Natural killer cell (primary cell): ENCODE data around the gene BCL2. TPM values are rescaled to one million over a fixed set of nuclear protein-coding genes. Genes with fewer than 3 reads are reported as not detected.

ENCODE experiments used
- ATAC-seq, 3 donors: fragments of 150-1000 bp in 2 of 3; fragments of 200-7000 bp in 1 of 3; cut with Tn5 transposase; 1 replicate in 1 of 3; 2 replicates in 2 of 3; pipeline ENCODE4 v1.10.0; 2021; ENCODE audit warnings: mild to moderate bottlenecking in 2 of 3, moderate library complexity in 2 of 3
- DNase-seq, 2 donors: peaks; one replicate each; pipeline versions ENCODE4 v3.0.0 to v3.0.0-alpha.2; 2013 to 2021; ENCODE audit warnings: mixed read lengths in 1 of 2
- H3K27ac ChIP-seq: one replicate; pipeline ENCODE4 v1.5.1; 2013; ENCODE audit warnings: mild to moderate bottlenecking, low read length
- H3K27me3 ChIP-seq: one replicate; pipeline ENCODE4 v1.6.1; 2013; ENCODE audit warnings: low read length; ENCODE audit not compliant: control insufficient read depth, insufficient read depth
- H3K36me3 ChIP-seq: one replicate; pipeline ENCODE4 v1.6.1; 2013; ENCODE audit warnings: low read length; ENCODE audit not compliant: control insufficient read depth, insufficient read depth
- H3K4me1 ChIP-seq: one replicate; pipeline ENCODE4 v1.6.1; 2013; ENCODE audit warnings: low read length; ENCODE audit not compliant: control insufficient read depth, insufficient read depth
- H3K4me3 ChIP-seq: one replicate; pipeline ENCODE4 v1.5.1; 2013; ENCODE audit warnings: low read length
- H3K9me3 ChIP-seq: one replicate; pipeline ENCODE4 v1.6.1; 2013; ENCODE audit warnings: low read length; ENCODE audit not compliant: control insufficient read depth, insufficient read depth
- H3K27ac Mint-ChIP-seq, 2 donors: one replicate each; pipeline ENCODE4 v1.8.0; 2022; ENCODE audit warnings: mild to moderate bottlenecking in 2 of 2, mixed read lengths in 2 of 2, moderate library complexity in 1 of 2
- H3K27me3 Mint-ChIP-seq, 2 donors: one replicate each; pipeline ENCODE4 v1.8.0; 2022; ENCODE audit warnings: low read depth in 2 of 2, mixed read lengths in 2 of 2
- H3K36me3 Mint-ChIP-seq: one replicate; pipeline ENCODE4 v1.8.0; 2022; ENCODE audit warnings: mixed read lengths
- H3K4me1 Mint-ChIP-seq, 2 donors: one replicate each; pipeline ENCODE4 v1.8.0; 2022; ENCODE audit warnings: mixed read lengths in 2 of 2
- H3K4me3 Mint-ChIP-seq: one replicate; pipeline ENCODE4 v1.8.0; 2022; ENCODE audit warnings: mild to moderate bottlenecking, moderate library complexity, mixed read lengths
- H3K9me3 Mint-ChIP-seq, 2 donors: one replicate each; pipeline ENCODE4 v1.8.0; 2022; ENCODE audit warnings: mixed read lengths in 2 of 2
- WGBS: methylation state at CpG from one replicate; pipeline ENCODE4 v1.1.7; 2013; ENCODE audit warnings: missing lambda C conversion rate; ENCODE audit not compliant: insufficient coverage; 5-methylcytosine and 5-hydroxymethylcytosine counted together
- intact Hi-C: fragments of 100-400 bp; cut with micrococcal nuclease; formaldehyde crosslinking; loops from one replicate; pipeline ENCODE4 v1.14.2; 2022
- total RNA-seq, 4 donors: library from RNA; stranded (reverse); fragments of 120-200 nt in 1 of 4; gene quantifications; one replicate each; pipeline versions ENCODE4 v1.2.3 to v1.2.4, GENCODE V29; 2013 to 2022
- TF ChIP-seq, protein P1 (sequence below): fragments of 200-600 bp; IDR thresholded peaks from one replicate; pipeline ENCODE4 v1.8.0; 2022; ENCODE audit warnings: antibody characterized with exemption

Gene BCL2
- total RNA-seq, 3 donors from 2014 or later (not counting 1 experiment from before 2014, with no cell fraction given): 28.2 to 64.2 (median 33.4) TPM

- Mint-ChIP-seq H3K4me1 (peaks cover 19% of the 10 kb centered on the region in 2 donors), H3K36me3 (no peaks in the 10 kb centered on the region), H3K4me3 (no peak overlapping the region), H3K27me3 (no peaks in the 10 kb centered on the region), H3K27ac (peak overlapping the region; percentile 24 to 44), H3K9me3 (no peaks in the 10 kb centered on the region)
- H3K9me3 ChIP-seq: no peaks in the 10 kb centered on the region
- 84% methylated on average over 4 of the region's 4 CpGs for WGBS
- H3K27me3 ChIP-seq: no peaks in the 10 kb centered on the region
- H3K27ac ChIP-seq: no peak overlapping the region
- H3K36me3 ChIP-seq: no peaks in the 10 kb centered on the region
- no peak for DNase-seq
- H3K4me3 ChIP-seq: no peak overlapping the region
- TF ChIP-seq, protein P1, sequence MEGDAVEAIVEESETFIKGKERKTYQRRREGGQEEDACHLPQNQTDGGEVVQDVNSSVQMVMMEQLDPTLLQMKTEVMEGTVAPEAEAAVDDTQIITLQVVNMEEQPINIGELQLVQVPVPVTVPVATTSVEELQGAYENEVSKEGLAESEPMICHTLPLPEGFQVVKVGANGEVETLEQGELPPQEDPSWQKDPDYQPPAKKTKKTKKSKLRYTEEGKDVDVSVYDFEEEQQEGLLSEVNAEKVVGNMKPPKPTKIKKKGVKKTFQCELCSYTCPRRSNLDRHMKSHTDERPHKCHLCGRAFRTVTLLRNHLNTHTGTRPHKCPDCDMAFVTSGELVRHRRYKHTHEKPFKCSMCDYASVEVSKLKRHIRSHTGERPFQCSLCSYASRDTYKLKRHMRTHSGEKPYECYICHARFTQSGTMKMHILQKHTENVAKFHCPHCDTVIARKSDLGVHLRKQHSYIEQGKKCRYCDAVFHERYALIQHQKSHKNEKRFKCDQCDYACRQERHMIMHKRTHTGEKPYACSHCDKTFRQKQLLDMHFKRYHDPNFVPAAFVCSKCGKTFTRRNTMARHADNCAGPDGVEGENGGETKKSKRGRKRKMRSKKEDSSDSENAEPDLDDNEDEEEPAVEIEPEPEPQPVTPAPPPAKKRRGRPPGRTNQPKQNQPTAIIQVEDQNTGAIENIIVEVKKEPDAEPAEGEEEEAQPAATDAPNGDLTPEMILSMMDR: no peak
- ATAC-seq: no peak
- intact Hi-C loops: loop anchor here (2.0 kb wide), 1 partner anchor 121 kb away; no protein-coding TSS in a partner anchor
- H3K4me1 ChIP-seq: peaks cover 38% of the 10 kb centered on the region
These were observed 124.0 kb downstream of the BCL2 start for GRCh38 chr18:63195326-63196159.

- Mint-ChIP-seq H3K27ac (peak overlapping the region; percentile 82 to 90), H3K36me3 (no peaks in the 10 kb centered on the region), H3K4me1 (peaks cover 19% of the 10 kb centered on the region in 2 donors), H3K4me3 (peak overlapping the region; percentile 26), H3K9me3 (no peaks in the 10 kb centered on the region), H3K27me3 (no peaks in the 10 kb centered on the region)
- H3K36me3 ChIP-seq: no peaks in the 10 kb centered on the region
- ATAC-seq (peak; percentile 75 to 87 (median 80)), DNase-seq (peak in 1 of 2 donors; percentile 41)
- TF ChIP-seq, protein P1: no peak
- H3K9me3 ChIP-seq: no peaks in the 10 kb centered on the region
- H3K4me3 ChIP-seq: no peak overlapping the region
- intact Hi-C loops: loop anchor here (1.0 kb wide), 1 partner anchor 32 kb away; no protein-coding TSS in a partner anchor
- WGBS: 31% methylated on average over 3 of the region's 3 CpGs
- H3K4me1 ChIP-seq: peaks cover 16% of the 10 kb centered on the region
- no peaks in the 10 kb centered on the region for H3K27me3 ChIP-seq
- peak overlapping the region; percentile 41 for H3K27ac ChIP-seq
These were observed 126.7 kb downstream of the BCL2 start for GRCh38 chr18:63192885-63193349.

GRCh38 chr18:63192126-63192884 lies 127.3 kb downstream of the BCL2 start:
- Mint-ChIP-seq H3K27me3 (no peaks in the 10 kb centered on the region), H3K4me1 (peaks cover 22 to 24% of the 10 kb centered on the region in 2 donors), H3K9me3 (no peaks in the 10 kb centered on the region), H3K36me3 (no peaks in the 10 kb centered on the region), H3K4me3 (peak overlapping the region; percentile 26), H3K27ac (peak overlapping the region; percentile 82 to 90)
- 95% methylated on average over 6 of the region's 6 CpGs for WGBS
- H3K4me1 ChIP-seq: peaks cover 14% of the 10 kb centered on the region
- H3K9me3 ChIP-seq: no peaks in the 10 kb centered on the region
- H3K36me3 ChIP-seq: no peaks in the 10 kb centered on the region
- no peaks in the 10 kb centered on the region for H3K27me3 ChIP-seq
- intact Hi-C loops: no loop called here
- no peak for DNase-seq
- TF ChIP-seq, protein P1: no peak
- no peak overlapping the region for H3K4me3 ChIP-seq
- peak in 2 of 3 donors; percentile 34 to 50 for ATAC-seq
- peak overlapping the region; percentile 41 for H3K27ac ChIP-seq
